ENCODE results near the gene CALM1. TPM values are rescaled to one million over a fixed set of nuclear protein-coding genes. Genes with fewer than 3 reads are reported as not detected.
A peak's percentile ranks its signal among the peaks of the same experiment; 100 is the strongest.
"Not testable (repeated sequence)": the region's sequence is repeated elsewhere in the genome, so short reads cannot be mapped to it uniquely, and the experiment has no call there.

The CALM1 gene
- total RNA-seq, 1 donor from 2014 or later, result 338 TPM

DNA sequence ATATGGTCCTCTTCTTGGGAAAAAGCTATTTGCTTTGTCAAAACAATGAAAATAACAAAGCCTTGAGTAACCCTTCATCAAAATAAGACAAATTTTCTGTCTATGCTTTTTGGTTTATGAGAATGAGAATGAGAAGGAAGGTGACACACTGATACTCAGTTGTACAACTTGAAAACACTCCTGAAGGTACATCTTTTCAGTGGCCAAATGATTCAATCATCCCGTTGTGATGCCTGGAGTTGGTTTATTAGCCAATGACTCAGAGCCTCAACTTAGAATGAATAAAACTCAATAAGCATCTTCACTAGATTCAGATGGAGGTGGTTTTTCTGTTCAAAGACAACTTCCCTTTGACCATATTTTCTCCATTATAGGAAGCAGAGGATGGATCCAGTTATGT, 7.8 kb upstream of the CALM1 start:
- H3K4me1 Mint-ChIP-seq, result peaks cover 13% of the 10 kb centered on the region
- no peak overlapping the region for H3K27ac Mint-ChIP-seq (ENCODE audit: unreplicated experiment)
- no peak for DNase-seq (ENCODE audit: low read depth, low spot score)
- H3K9me3 Mint-ChIP-seq, result no peaks in the 10 kb centered on the region
- no peak overlapping the region for H3K4me3 Mint-ChIP-seq
- H3K27me3 Mint-ChIP-seq (ENCODE audit: low read depth), result no peaks in the 10 kb centered on the region
- H3K36me3 Mint-ChIP-seq (ENCODE audit: low read depth), result no peaks in the 10 kb centered on the region
- TF ChIP-seq, protein P1, sequence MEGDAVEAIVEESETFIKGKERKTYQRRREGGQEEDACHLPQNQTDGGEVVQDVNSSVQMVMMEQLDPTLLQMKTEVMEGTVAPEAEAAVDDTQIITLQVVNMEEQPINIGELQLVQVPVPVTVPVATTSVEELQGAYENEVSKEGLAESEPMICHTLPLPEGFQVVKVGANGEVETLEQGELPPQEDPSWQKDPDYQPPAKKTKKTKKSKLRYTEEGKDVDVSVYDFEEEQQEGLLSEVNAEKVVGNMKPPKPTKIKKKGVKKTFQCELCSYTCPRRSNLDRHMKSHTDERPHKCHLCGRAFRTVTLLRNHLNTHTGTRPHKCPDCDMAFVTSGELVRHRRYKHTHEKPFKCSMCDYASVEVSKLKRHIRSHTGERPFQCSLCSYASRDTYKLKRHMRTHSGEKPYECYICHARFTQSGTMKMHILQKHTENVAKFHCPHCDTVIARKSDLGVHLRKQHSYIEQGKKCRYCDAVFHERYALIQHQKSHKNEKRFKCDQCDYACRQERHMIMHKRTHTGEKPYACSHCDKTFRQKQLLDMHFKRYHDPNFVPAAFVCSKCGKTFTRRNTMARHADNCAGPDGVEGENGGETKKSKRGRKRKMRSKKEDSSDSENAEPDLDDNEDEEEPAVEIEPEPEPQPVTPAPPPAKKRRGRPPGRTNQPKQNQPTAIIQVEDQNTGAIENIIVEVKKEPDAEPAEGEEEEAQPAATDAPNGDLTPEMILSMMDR (conservative IDR thresholded peaks at IDR 0.05), result no peak

DNA sequence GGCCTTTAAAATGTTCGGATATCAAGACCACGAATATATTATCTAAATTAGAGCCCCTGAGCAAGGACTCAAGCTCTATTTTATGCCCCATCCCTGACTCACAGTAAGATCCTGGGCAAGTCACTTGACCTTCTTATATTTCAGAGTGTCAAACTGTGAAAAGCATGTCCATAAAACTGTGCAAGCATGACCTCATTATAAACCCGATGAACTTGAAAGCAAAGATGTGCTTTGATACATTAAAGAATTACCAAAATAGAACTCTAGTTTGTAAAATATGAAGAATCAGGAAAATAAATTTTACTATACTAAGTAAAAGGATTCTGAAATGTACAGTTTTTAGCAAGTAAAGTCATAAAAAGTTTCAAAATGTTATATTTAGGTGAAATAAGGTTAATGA, 2.9 kb upstream of the CALM1 start:
- TF ChIP-seq, protein P1 (conservative IDR thresholded peaks at IDR 0.05), result no peak
- H3K4me3 Mint-ChIP-seq, result peak overlapping the region; percentile 72
- H3K4me1 Mint-ChIP-seq, result peaks cover 12% of the 10 kb centered on the region
- no peaks in the 10 kb centered on the region for H3K9me3 Mint-ChIP-seq
- H3K36me3 Mint-ChIP-seq (ENCODE audit: low read depth), result no peaks in the 10 kb centered on the region
- H3K27ac Mint-ChIP-seq (ENCODE audit: unreplicated experiment), result no peak overlapping the region
- H3K27me3 Mint-ChIP-seq (ENCODE audit: low read depth), result peaks cover 8% of the 10 kb centered on the region
- DNase-seq (ENCODE audit: low read depth, low spot score), result no peak

DNA sequence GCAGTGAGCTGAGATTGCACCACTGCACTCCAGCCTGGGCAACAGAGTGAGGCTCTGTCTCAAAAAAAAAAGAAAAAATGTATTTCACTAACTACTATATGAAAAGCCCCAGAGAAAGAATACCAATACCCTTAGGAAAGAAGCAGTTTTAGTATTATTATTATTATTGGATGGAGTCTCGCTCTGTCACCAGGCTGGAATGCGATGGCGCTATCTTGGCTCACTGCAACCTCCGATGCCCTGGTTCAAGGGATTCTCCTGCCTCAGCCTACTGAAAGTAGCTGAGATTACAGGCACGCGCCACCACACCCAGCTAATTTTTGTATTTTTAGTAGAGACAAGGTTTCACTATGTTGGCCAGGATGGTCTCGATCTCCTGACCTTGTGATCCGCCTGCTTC, 2.0 kb upstream of the CALM1 start:
- not testable (repeated sequence) for DNase-seq (ENCODE audit: low read depth, low spot score); H3K27me3 Mint-ChIP-seq (ENCODE audit: low read depth); H3K36me3 Mint-ChIP-seq (ENCODE audit: low read depth); H3K9me3 Mint-ChIP-seq; H3K27ac Mint-ChIP-seq (ENCODE audit: unreplicated experiment)
- Mint-ChIP-seq H3K4me3 (peak overlapping the region; percentile 66), H3K4me1 (peaks cover 20% of the 10 kb centered on the region)

DNA sequence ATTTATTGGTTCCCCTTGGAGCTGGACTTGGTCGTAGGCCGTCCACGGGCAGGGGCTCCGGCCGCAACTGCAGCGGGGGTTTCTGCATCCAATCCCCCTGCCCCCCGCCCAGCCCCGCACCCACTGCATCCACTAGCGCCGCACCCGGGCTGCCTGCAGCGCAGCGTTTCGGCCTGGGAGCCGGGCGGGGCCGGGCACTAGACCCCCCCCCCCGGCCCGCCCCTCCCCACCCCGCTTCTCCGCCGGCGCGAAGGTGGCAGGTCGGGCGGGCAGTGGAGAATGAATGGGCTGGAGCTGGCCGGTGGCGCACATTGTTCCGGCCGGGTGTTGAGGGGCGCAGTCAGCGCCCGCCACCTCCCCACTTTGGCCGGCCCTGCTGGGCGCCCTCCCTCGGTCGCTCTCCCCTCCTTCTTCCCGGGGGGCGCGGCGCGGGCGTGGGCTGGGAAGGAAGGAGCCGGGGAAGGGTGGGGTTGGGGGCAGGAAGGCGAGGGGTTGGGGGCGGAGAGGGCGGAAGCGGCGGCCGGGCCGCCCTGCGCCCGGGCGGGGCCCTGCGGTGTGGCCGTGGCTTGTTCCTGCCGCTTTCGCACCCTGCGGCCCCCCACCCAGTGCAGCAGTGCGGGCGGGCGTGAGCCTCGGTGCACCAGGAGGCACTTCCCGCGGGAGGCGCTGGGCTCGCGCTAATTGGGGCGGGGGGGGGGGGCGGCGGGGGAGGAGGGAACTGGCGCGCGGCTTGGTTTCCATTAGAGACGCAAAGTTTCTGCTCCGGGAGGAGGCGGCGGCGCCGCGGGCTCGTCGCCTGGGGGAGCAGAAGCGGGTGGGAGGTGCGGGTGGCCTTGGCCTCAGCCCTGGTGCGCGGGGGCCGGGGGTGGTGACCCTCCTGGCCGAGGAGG, 841 bp downstream of the CALM1 start:
- TF ChIP-seq, protein P1 (conservative IDR thresholded peaks at IDR 0.05), result no peak
- H3K36me3 Mint-ChIP-seq (ENCODE audit: low read depth), result peaks cover 11% of the 10 kb centered on the region
- peaks cover 47% of the 10 kb centered on the region for H3K4me1 Mint-ChIP-seq
- DNase-seq (ENCODE audit: low read depth, low spot score), result peak; percentile 40
- H3K4me3 Mint-ChIP-seq, result peak overlapping the region; percentile 97
- H3K27ac Mint-ChIP-seq (ENCODE audit: unreplicated experiment), result peak overlapping the region; percentile 94
- H3K27me3 Mint-ChIP-seq (ENCODE audit: low read depth), result peaks cover 8% of the 10 kb centered on the region
- no peaks in the 10 kb centered on the region for H3K9me3 Mint-ChIP-seq

DNA sequence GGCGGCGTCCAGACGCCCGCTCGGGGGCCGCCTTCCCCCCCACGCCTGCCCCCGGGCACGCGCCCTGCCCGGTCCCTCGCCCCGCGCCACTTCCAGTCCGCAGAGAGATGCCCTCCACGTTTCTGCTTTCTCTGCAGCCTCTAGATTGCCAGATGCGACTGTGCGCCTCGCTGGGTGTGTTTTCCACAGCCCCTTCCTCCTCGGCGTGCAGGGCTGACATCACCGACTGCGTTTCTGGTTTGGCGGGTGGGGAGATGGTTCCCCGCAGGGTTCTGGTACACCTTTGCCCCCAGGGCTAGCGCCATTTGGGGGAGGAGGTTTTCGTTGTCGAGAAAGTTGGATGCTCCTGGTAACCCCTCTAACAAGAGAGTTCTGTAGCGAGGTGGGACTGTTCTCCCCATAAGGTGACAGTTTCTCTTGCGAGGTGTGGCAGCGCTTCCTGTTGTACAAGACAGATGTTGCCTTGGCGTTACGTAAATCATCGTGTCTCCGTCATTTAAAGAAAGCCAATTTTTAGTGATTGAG, 1.5 kb downstream of the CALM1 start:
- TF ChIP-seq, protein P1 (conservative IDR thresholded peaks at IDR 0.05), result no peak
- DNase-seq (ENCODE audit: low read depth, low spot score), result peak; percentile 37
- Mint-ChIP-seq H3K36me3 (ENCODE audit: low read depth) (peaks cover 14% of the 10 kb centered on the region), H3K4me1 (peaks cover 47% of the 10 kb centered on the region), H3K4me3 (peak overlapping the region; percentile 97), H3K27me3 (ENCODE audit: low read depth) (peaks cover 8% of the 10 kb centered on the region), H3K9me3 (no peaks in the 10 kb centered on the region), H3K27ac (ENCODE audit: unreplicated experiment) (no peak overlapping the region)

Measured in neural crest cell (in vitro differentiated cells).